Measurements from ENCODE around the gene RND1.

The RND1 gene

GRCh38 chr12:48824905-48825304, 40.8 kb downstream of the RND1 start:
- ChIA-PET POLR2A (no interaction called here), CTCF (interaction anchor here (1.0 to 7.6 kb wide), 2 partner anchors 9 to 12 kb away, joined by 3 to 70 read pairs; no protein-coding TSS in a partner anchor)
- DNase-seq (ENCODE audit: extremely low spot score) = no peak
- TF ChIP-seq CTCF (IDR thresholded peaks at IDR 0.05; ENCODE audit: control extremely low read depth, extremely low read depth, low read depth, missing control alignments) = no peak

- TF ChIP-seq CTCF (IDR thresholded peaks at IDR 0.05; ENCODE audit: control extremely low read depth, extremely low read depth, low read depth, missing control alignments) = no peak
- no peak for DNase-seq (ENCODE audit: extremely low spot score)
- ChIA-PET CTCF (interaction anchor here (1.1 to 7.6 kb wide), 3 partner anchors 8 to 173 kb away, joined by 3 to 70 read pairs (median 3); no protein-coding TSS in a partner anchor), POLR2A (no interaction called here)
These were observed 41.6 kb downstream of the RND1 start for GRCh38 chr12:48824112-48824511.

GRCh38 chr12:48823281-48823680, 42.4 kb downstream of the RND1 start:
- POLR2A ChIA-PET = no interaction called here
- TF ChIP-seq CTCF (IDR thresholded peaks at IDR 0.05; ENCODE audit: control extremely low read depth, extremely low read depth, low read depth, missing control alignments) = no peak
- DNase-seq (ENCODE audit: extremely low spot score) = no peak
- CTCF ChIA-PET = interaction anchor here (1.1 to 7.6 kb wide), 4 partner anchors 7 to 174 kb away, joined by 3 to 70 read pairs (median 4); no protein-coding TSS in a partner anchor

GRCh38 chr12:48822711-48823110, 43.0 kb downstream of the RND1 start:
- ChIA-PET POLR2A (no interaction called here), CTCF (interaction anchor here (1.4 to 7.6 kb wide), 2 partner anchors 7 to 26 kb away, joined by 5 to 70 read pairs; no protein-coding TSS in a partner anchor)
- no peak for TF ChIP-seq CTCF (IDR thresholded peaks at IDR 0.05; ENCODE audit: control extremely low read depth, extremely low read depth, low read depth, missing control alignments)
- no peak for DNase-seq (ENCODE audit: extremely low spot score)

- no peak for DNase-seq (ENCODE audit: extremely low spot score)
- CTCF ChIA-PET = interaction anchor here (1.4 kb wide), 1 partner anchor 25 kb away, joined by 5 read pairs; no protein-coding TSS in a partner anchor
- POLR2A ChIA-PET = no interaction called here
- TF ChIP-seq CTCF (IDR thresholded peaks at IDR 0.05; ENCODE audit: control extremely low read depth, extremely low read depth, low read depth, missing control alignments) = no peak
These were observed 43.5 kb downstream of the RND1 start for GRCh38 chr12:48822139-48822538.

- CTCF ChIA-PET = interaction anchor here (0.6 to 1.4 kb wide), 11 partner anchors 8 to 168 kb away, joined by 3 to 9 read pairs (median 4); partner anchors contain the start of gene DDX23
- POLR2A ChIA-PET = interaction anchor here (0.5 kb wide), 1 partner anchor 32 kb away, joined by 5 read pairs; the partner anchor contains the start of gene DDX23
- no peak for TF ChIP-seq CTCF (IDR thresholded peaks at IDR 0.05; ENCODE audit: control extremely low read depth, extremely low read depth, low read depth, missing control alignments)
- DNase-seq (ENCODE audit: extremely low spot score) = no peak
These were observed 45.5 kb downstream of the RND1 start for GRCh38 chr12:48819986-48820725.

Data from GM10248 (cell line).